Measurements from ENCODE around the gene CEP70.

DNA sequence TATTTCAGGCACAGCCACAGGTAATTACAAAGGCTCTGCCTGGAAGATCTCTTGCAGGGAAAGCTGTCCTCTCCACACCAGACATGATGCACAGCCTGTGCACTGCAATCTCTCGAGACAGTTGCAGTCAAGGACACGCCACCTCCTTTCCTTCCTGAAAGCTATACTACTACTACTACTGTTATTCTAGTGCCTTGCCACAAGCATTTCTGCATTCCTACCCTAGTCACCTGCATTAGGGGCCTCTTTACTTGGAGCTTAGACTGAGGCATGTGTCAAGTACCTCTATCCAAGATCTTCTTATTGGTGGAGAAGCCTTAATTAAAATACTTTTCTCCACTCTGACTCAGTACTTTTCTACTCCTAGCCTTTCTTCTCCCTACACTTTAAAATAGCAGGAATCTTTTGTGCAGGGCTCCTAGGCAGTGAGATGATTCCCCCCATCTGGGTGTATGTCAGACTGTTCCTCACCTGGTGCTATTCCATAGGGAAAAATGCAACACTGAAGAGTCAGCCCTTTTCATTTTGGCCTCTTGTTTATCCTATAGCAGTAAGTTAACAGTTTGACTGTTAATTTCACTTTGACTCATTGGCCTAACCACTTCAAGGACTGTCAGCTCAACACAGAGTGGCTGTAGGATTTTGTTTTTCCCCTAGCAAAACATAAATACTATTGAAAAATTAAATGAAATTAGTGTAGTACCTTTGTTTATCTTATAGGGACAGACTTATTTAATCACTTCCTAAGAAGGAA lies 80.8 kb downstream of the CEP70 start:
- TF ChIP-seq, protein P1, sequence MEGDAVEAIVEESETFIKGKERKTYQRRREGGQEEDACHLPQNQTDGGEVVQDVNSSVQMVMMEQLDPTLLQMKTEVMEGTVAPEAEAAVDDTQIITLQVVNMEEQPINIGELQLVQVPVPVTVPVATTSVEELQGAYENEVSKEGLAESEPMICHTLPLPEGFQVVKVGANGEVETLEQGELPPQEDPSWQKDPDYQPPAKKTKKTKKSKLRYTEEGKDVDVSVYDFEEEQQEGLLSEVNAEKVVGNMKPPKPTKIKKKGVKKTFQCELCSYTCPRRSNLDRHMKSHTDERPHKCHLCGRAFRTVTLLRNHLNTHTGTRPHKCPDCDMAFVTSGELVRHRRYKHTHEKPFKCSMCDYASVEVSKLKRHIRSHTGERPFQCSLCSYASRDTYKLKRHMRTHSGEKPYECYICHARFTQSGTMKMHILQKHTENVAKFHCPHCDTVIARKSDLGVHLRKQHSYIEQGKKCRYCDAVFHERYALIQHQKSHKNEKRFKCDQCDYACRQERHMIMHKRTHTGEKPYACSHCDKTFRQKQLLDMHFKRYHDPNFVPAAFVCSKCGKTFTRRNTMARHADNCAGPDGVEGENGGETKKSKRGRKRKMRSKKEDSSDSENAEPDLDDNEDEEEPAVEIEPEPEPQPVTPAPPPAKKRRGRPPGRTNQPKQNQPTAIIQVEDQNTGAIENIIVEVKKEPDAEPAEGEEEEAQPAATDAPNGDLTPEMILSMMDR (IDR thresholded peaks at IDR 0.05; ENCODE audit: low read length) = no peak
- no peak for TF ChIP-seq EZH2 (IDR thresholded peaks at IDR 0.05; ENCODE audit: borderline replicate concordance, low read length)

Measured in OCI-LY1 (cell line).